GM18517 (cell line): ENCODE results near the gene CCR3.

ENCODE experiments used
- ATAC-seq: cut with Tn5 transposase; IDR thresholded peaks from one replicate; pipeline ENCODE4 v1.9.1; 2021; ENCODE audit warnings: mild to moderate bottlenecking, moderate library complexity; ENCODE audit not compliant: unreplicated experiment

Gene CCR3

GRCh38 chr3:46270474-46270873 lies 28.2 kb downstream of the CCR3 start:
- ATAC-seq: no peak

GRCh38 chr3:46271209-46271745 lies 29.0 kb downstream of the CCR3 start:
- no peak for ATAC-seq

- ATAC-seq: no peak
Measured at GRCh38 chr3:46272028-46272451, 29.8 kb downstream of the CCR3 start.

- peak; percentile 48 for ATAC-seq
Measured at GRCh38 chr3:46276497-46277099, 34.3 kb downstream of the CCR3 start.

GRCh38 chr3:46277476-46277875 lies 35.2 kb downstream of the CCR3 start:
- no peak for ATAC-seq

- ATAC-seq: no peak
Measured at GRCh38 chr3:46278816-46279672, 36.8 kb downstream of the CCR3 start.

GRCh38 chr3:46280105-46280797 lies 38.0 kb downstream of the CCR3 start:
- ATAC-seq: no peak

- no peak for ATAC-seq
Measured at GRCh38 chr3:46281551-46281950, 39.3 kb downstream of the CCR3 start.

GRCh38 chr3:46282041-46282440 lies 39.8 kb downstream of the CCR3 start:
- no peak for ATAC-seq

GRCh38 chr3:46282696-46283095 lies 40.4 kb downstream of the CCR3 start:
- ATAC-seq: no peak

GRCh38 chr3:46283881-46284450 lies 41.7 kb downstream of the CCR3 start:
- ATAC-seq: no peak

- no peak for ATAC-seq
Measured at GRCh38 chr3:46284981-46285683, 42.9 kb downstream of the CCR3 start.

- ATAC-seq: no peak
Measured at GRCh38 chr3:46285931-46286619, 43.8 kb downstream of the CCR3 start.

GRCh38 chr3:46286947-46287565 lies 44.8 kb downstream of the CCR3 start:
- ATAC-seq: no peak

- no peak for ATAC-seq
Measured at GRCh38 chr3:46289551-46289950, 47.3 kb downstream of the CCR3 start.

- no peak for ATAC-seq
Measured at GRCh38 chr3:46289966-46290365, 47.7 kb downstream of the CCR3 start.

- no peak for ATAC-seq
Measured at GRCh38 chr3:46291046-46291445, 48.8 kb downstream of the CCR3 start.

GRCh38 chr3:46293035-46293724 lies 50.9 kb downstream of the CCR3 start:
- ATAC-seq: no peak
